ENCODE measurements around the gene UCN.
A peak's percentile ranks its signal among the peaks of the same experiment; 100 is the strongest.
"Not testable (repeated sequence)": the region's sequence is repeated elsewhere in the genome, so short reads cannot be mapped to it uniquely, and the experiment has no call there.

The UCN gene

DNA sequence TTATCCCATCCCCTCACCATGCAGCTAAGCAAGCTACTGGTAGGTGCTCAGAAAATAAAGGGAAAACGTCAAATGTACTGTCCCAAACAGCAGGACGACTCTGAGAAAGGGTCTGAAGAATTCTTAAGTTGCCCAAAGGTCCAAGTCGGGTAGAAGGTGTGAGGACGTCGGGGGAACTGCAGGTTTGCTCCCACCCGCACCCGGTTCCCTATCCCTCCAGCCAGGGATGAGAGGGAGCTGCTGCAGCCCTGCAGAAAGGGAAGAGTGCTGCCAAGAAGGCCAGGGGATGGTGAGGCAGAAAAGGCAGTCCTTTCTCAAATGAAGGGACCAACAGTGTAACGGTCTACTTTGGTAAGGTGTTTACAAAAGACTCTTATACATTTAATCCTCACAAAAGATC, 6.9 kb upstream of the UCN start:
- DNase-seq (ENCODE audit: low read depth in 2 of 3, low spot score in 1 of 3), result no peak

DNA sequence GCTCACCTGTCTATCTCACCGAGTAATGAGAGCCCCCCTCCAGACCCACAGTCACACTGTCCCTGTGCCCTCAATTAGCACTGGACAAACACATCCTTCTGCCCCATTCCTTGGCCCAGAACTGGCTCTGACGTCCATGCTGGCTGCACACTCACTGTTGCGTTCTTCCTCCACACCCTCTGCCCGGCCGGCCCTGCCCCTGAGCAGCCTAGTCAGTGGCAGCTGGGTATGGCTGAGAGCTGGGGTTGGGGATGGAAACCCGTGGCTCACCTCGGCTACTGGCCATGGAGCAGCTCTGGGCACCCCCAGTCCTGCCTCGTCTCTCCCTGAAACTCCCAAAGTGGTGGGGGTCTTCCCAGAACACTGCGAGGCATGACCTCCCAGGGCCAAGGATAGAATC, 6.5 kb upstream of the UCN start:
- DNase-seq (ENCODE audit: low read depth in 2 of 3, low spot score in 1 of 3), result no peak

DNA sequence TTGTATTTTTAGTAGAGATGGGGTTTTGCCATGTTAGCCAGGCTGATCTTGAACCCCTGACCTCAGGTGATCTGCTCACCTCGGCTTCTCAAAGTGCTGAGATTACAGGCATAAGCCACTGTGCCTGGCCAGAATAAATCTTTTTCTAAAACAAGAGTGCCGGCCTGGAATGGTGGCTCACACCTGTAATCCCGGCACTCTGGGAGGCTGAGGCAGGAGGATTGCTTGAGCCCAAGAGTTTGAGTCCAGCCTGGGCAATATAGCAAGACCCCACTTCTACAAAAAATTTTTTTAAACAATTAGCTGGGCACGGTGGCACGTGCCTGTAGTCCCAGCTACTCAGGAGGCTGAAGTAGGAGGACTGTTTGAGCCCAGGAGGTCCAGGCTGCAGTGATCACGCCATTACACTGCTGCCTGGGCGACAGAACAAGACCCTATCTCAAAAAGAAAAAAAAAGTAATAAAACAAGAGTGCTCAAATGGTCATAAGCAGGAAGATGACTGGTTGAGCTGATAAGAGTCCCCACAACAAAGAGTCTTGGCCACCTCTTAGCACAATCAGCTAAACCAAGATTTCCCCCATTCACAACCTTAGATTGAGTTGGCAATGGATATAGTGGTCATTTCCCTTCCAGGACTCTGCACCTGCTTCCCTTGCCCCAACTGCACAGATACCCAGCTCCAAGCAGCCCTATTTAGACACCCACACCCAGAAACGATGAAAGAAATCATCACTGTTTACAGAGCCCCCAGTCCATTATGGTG, 5.8 kb upstream of the UCN start:
- no peak for DNase-seq (ENCODE audit: low read depth in 2 of 3, low spot score in 1 of 3)

- DNase-seq (ENCODE audit: low read depth in 2 of 3, low spot score in 1 of 3), result no peak
Observed at GRCh38 chr2:27312152-27312551, 3.9 kb upstream of the UCN start.

DNA sequence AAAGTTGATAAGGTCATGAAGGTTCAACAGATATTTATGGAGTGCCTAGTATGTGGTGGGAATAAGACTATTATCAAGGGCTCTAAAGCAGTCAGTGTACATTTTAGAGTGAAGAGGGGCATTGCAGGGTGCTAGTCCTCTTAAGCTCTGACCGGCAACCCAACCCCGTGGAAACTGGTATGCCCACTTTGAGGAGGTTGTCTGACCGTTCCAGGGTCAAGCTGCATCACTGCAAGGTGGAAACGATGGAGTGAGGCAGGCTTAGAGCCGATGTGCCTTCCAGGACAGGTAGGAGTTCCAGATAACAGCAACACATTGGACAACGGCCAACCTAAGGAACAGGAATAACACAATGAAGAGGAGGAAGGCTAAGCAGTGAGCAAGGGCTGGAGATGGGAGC, 1.4 kb upstream of the UCN start:
- DNase-seq (ENCODE audit: low read depth in 2 of 3, low spot score in 1 of 3), result no peak

DNA sequence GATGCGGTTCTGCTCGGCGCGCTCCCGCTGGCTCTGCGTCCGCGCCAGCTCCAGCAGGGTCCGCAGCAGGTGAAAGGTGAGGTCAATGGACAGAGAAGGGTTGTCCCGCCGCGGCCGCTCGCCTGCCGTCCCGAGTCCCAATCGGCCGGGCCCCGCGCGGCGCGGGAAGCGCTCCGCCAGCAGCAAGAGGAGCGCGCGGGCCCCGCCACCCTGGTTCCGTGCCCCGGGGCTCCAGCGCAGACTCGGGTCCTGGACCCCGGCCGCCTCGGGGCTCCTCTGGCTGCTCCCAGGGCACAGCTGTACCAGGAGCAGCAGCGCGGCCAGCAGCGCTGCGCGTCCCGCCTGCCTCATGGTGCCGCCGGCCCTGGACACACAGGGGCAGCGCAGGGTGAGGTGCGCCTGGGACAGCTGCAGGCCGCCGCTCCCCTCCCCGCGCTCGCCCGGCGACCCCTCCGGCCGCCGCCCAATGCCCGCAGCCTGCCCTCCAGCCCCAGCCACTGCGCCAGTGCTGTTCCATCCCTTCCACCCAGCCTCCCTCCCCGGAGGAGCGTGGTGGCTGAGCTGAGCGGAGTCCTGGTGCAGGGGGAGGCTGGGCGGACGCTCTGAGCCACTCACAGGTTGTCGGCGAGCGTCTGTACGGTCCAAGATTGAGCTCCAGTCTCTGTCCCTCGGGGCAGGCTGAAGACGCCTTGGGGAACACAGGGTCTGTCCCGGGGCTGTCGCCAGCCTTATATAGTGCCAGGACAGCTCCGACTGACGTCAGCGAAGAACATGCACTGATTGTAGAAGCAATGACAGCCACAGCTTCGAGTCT, 493 bp downstream of the UCN start:
- DNase-seq (ENCODE audit: low read depth in 2 of 3, low spot score in 1 of 3), result no peak

DNA sequence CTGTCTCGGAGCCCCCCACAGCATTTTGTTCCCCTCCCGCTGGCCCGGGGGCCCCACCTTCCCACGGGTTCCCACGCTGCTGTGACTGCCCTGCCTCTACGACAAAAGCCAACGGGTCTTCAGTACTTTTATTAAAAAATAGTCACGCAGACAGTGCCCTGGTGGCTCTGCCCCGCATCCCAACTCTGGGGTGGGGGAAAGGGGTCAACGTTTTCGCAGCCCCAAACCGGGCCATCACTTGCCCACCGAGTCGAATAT, 1.0 kb downstream of the UCN start:
- no peak for DNase-seq (ENCODE audit: low read depth in 2 of 3, low spot score in 1 of 3)

- no peak for DNase-seq (ENCODE audit: low read depth in 2 of 3, low spot score in 1 of 3)
Observed at GRCh38 chr2:27306573-27307286, 1.5 kb downstream of the UCN start.

GRCh38 chr2:27306136-27306535, 2.1 kb downstream of the UCN start:
- DNase-seq (ENCODE audit: low read depth in 2 of 3, low spot score in 1 of 3), result no peak

DNA sequence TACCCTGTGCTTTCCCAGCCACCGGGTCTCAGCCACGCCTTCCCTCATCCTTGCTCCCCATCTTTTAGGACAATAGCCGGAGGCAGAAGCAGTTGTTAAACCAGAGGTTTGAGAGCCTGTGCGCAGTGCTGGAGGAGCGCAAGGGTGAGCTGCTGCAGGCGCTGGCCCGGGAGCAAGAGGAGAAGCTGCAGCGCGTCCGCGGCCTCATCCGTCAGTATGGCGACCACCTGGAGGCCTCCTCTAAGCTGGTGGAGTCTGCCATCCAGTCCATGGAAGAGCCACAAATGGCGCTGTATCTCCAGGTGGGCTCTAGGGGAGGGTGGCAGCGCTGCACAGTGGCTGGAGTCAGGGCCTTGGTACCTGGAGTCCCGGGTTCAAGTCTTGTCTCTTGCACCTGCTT, 2.7 kb downstream of the UCN start:
- no peak for DNase-seq (ENCODE audit: low read depth in 2 of 3, low spot score in 1 of 3)

DNA sequence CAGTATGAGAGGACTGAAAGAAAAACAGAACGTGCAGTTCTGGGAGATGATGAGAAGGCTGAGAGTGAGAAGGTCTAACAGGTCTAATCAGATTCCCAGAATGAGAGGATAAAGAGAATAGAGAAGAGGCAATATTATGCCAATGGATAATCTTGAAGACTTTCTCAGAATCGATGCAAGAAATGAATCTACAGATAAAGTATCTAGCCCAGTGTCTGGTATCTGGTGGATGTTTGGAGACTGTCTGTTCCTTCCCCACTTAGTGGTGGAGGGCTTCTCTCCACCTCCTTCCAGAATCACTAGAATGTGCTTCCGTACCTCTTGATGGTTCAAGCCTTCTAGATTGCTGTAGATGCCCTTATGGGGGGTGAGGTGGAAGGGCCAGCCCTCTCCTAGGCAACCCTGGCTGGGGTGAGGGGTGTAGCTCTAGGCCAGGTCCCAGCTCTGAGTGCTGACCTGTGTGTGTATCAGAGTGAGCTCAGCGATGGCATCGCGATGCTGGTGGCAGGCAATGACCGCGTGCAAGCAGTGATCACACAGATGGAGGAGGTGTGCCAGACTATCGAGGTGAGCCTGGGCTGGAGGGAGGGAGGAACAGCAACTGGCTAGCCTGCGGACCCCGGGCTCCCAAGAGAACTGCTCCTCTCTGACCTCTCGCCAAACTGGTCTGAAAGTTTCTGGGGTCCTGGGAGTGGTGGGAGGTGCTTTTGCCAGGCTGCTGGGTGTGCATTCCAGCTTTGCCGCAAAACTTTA, 3.6 kb downstream of the UCN start:
- DNase-seq (ENCODE audit: low read depth in 2 of 3, low spot score in 1 of 3), result no peak

- DNase-seq (ENCODE audit: low read depth in 2 of 3, low spot score in 1 of 3), result peak in 1 of 3 donors; percentile 60
Observed at GRCh38 chr2:27303093-27304025, 4.9 kb downstream of the UCN start.

GRCh38 chr2:27300606-27301005, 7.6 kb downstream of the UCN start:
- DNase-seq (ENCODE audit: low read depth in 2 of 3, low spot score in 1 of 3), result not testable (repeated sequence)

- DNase-seq (ENCODE audit: low read depth in 2 of 3, low spot score in 1 of 3), result no peak
Observed at GRCh38 chr2:27298391-27299080, 9.7 kb downstream of the UCN start.

DNA sequence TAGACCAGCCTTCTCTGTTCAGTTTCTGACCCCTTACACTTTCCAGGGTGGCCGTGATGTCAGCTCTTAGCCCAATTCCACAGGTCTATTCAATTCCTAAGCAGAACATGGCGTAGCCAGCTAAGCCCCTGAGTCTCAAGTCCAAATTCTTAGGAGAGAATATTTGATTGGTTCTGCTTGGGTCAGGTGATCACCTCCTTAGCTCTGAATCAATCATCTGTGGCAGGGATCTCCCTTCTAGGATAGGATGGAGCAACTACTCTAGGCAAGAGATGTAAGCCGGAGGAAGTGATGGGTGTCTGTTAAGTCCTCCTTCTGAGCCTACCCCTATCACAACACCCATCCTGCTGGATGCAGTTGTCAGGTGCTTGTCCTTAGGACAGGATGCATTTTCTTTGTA, 11.1 kb downstream of the UCN start:
- no peak for DNase-seq (ENCODE audit: low read depth in 2 of 3, low spot score in 1 of 3)

DNA sequence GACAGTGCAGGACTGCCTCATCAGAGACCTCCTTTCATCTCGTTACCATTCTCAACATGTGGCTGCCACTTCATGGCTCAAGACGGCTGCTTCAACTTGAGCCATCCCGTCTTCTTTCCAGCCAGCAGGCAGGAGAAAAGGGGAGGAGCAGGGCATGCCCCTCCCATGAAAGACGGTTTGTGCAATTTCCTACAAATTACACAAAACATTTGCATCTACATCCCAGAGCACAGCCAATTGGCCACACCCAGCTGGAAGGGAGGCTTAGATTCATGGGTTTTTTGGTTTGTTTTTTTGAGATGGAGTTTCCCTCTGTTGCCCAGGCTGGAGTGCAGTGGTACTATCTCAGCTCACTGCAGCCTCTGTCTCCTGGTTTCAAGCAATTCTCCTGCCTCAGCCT, 11.8 kb downstream of the UCN start:
- DNase-seq (ENCODE audit: low read depth in 2 of 3, low spot score in 1 of 3), result no peak

DNA sequence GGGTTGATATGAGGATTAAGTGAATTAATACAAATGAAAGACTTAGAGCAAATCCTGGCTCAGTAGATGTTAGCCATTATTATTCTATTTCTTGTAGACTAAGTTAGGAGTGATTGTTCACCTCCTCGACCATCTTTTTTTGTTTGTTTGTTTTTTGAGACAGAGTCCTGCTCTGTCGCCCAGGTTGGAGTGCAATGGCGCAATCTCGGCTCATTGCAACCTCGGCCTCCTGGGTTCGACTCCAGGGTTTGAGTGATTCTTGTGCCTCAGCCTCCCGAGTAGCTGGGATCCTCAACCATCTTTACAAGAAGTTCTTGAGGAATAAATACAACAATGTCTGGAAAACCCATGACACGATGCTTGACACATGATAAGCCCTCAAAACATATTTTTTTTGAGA, 13.3 kb downstream of the UCN start:
- DNase-seq (ENCODE audit: low read depth in 2 of 3, low spot score in 1 of 3), result no peak

GRCh38 chr2:27291865-27292264, 16.4 kb downstream of the UCN start:
- no peak for DNase-seq (ENCODE audit: low read depth in 2 of 3, low spot score in 1 of 3)

DNA sequence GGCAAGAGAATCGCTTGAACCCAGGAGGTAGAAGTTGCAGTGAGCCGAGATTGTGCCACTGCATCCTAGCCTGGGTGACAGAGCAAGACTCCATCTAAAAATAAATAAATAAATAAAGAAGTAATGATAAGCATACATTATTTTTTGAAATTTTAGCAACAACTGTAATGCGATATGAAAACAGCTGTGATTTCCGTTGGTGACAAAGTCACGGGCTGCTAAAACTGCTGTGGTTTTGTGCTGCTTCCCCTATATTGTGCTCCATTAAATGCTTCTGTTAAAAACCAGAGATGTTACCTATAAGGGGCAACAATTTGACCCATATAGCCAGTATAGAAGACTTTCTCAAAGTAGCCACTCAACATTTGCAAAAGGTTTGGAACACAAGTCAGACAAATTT, 17.7 kb downstream of the UCN start:
- DNase-seq (ENCODE audit: low read depth in 2 of 3, low spot score in 1 of 3), result no peak

DNA sequence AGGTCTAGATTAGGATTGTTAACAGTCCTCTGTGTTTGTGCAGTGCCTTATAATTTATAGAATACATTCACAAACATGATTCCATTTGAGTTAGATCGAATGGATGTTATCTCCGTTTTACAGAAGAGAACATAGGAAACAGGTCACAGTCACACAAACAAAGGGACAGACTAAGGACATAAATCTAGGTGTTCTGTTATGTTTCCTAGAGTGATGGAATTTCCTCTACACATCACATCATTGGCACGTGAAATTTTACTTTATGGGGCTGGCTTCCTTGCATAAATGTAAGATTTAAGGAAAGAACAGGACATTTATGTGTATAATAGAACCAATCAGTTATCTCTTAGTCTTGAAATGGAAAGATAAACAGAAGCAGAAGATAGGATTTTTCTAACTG, 19.6 kb downstream of the UCN start:
- DNase-seq (ENCODE audit: low read depth in 2 of 3, low spot score in 1 of 3), result no peak

All from stimulated activated CD4-positive, alpha-beta T cell treated with anti-CD3 and anti-CD28 coated beads, Interleukin-12 subunit alpha, Interleukin-12 subunit beta, amount 100 ng/mL, for 48 hours (primary cell).